Cardiac muscle cell (in vitro differentiated cells and primary cell): Measurements from ENCODE around the gene ZNF281. TPM values are rescaled to one million over a fixed set of nuclear protein-coding genes. Genes with fewer than 3 reads are reported as not detected.
A peak's percentile ranks its signal among the peaks of the same experiment; 100 is the strongest.

Experiments
- DNase-seq, 2 donors: peaks; one replicate each; pipeline versions ENCODE4 v3.0.0 to v3.0.0-alpha.2; 2010 to 2017; ENCODE audit warnings: low read depth in 1 of 2, low spot score in 1 of 2
- H3K27ac ChIP-seq: fragments of 200-600 bp; sonication (generic); 2 replicates; pipeline ENCODE4 v1.5.1; 2016
- H3K27me3 ChIP-seq: fragments of 200-600 bp; sonication (generic); 2 replicates; pipeline ENCODE4 v1.6.0; 2016; ENCODE audit warnings: control low read depth
- H3K36me3 ChIP-seq: fragments of 200-600 bp; sonication (generic); 2 replicates; pipeline ENCODE4 v1.5.1; 2016; ENCODE audit warnings: control low read depth
- H3K4me1 ChIP-seq: fragments of 200-600 bp; sonication (generic); 2 replicates; pipeline ENCODE4 v1.8.1; 2017; ENCODE audit warnings: low read depth, mild to moderate bottlenecking, mixed run types
- H3K4me3 ChIP-seq: fragments of 200-600 bp; sonication (generic); 2 replicates; pipeline ENCODE4 v1.5.1; 2016; ENCODE audit warnings: mild to moderate bottlenecking
- H3K9me3 ChIP-seq: fragments of 200-600 bp; sonication (generic); 2 replicates; pipeline ENCODE4 v1.5.1; 2017; ENCODE audit warnings: low read depth, mild to moderate bottlenecking, control low read depth
- CTCF ChIP-seq: IDR thresholded peaks from 2 replicates; pipeline ENCODE4 v1.5.1; 2012; ENCODE audit warnings: low read depth, mild to moderate bottlenecking, low read length
- polyA plus RNA-seq: library from polyadenylated mRNA; unstranded; fragments of >200 nt; fragmentation: Nextera tagmentation; extraction: Ambion mirVana; gene quantifications from 2 replicates; pipeline ENCODE4 v1.2.1, GENCODE V29; 2016
- total RNA-seq: library from RNA; depleted of rRNA; stranded (reverse); fragments of >200 nt; gene quantifications from 2 replicates; pipeline ENCODE4 v1.2.3, GENCODE V29; 2016

ZNF281 gene
- total and polyA plus RNA-seq, 2 experiments from 2014 or later: 19.8 to 20.4 TPM

GRCh38 chr1:200436436-200436835, 26.6 kb upstream of the ZNF281 start:
- DNase-seq: no peak
- no peaks in the 10 kb centered on the region for H3K9me3 ChIP-seq
- no peaks in the 10 kb centered on the region for H3K36me3 ChIP-seq
- no peak overlapping the region for H3K27ac ChIP-seq
- H3K4me1 ChIP-seq: no peaks in the 10 kb centered on the region
- H3K4me3 ChIP-seq: no peak overlapping the region
- no peaks in the 10 kb centered on the region for H3K27me3 ChIP-seq
- no peak for TF ChIP-seq CTCF

DNA sequence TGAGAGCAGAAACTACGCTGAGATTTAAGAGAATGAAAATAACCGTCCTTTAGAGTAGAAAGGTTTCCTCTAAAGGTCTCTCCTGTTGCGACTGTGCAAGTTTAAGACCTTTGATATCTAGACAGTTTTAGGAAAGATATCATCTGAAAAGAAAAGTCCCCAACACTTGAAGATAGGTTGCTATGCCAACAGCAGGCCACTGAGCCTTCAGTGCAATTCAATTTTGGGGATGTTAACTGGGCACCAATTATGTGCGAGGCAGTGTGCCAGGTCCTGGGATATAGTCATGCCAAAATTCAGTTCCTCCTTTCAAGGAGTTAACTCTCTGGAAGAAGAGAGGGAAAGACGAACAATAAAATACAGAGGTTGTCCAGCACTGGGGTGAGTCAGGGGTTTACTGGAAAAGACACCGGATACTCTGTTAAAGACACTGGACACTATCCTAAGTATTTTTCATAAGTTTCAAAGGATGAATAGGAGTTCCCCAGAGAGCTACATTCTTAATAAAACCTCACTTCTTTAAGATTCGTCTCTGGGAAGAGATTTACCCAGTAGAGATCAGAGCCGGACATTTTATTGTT, 25.5 kb upstream of the ZNF281 start:
- no peak for DNase-seq
- H3K36me3 ChIP-seq: no peaks in the 10 kb centered on the region
- no peak overlapping the region for H3K4me3 ChIP-seq
- H3K4me1 ChIP-seq: peaks cover 1% of the 10 kb centered on the region
- H3K27ac ChIP-seq: no peak overlapping the region
- H3K9me3 ChIP-seq: no peaks in the 10 kb centered on the region
- no peaks in the 10 kb centered on the region for H3K27me3 ChIP-seq
- no peak for TF ChIP-seq CTCF

GRCh38 chr1:200433586-200433985, 23.8 kb upstream of the ZNF281 start:
- Histone ChIP-seq H3K4me1 (peaks cover 11% of the 10 kb centered on the region), H3K4me3 (no peak overlapping the region), H3K9me3 (no peaks in the 10 kb centered on the region), H3K27me3 (no peaks in the 10 kb centered on the region), H3K36me3 (no peaks in the 10 kb centered on the region), H3K27ac (no peak overlapping the region)
- DNase-seq: no peak
- TF ChIP-seq CTCF: no peak

GRCh38 chr1:200432586-200432985, 22.8 kb upstream of the ZNF281 start:
- DNase-seq: no peak
- H3K36me3 ChIP-seq: no peaks in the 10 kb centered on the region
- no peaks in the 10 kb centered on the region for H3K27me3 ChIP-seq
- H3K9me3 ChIP-seq: no peaks in the 10 kb centered on the region
- H3K27ac ChIP-seq: no peak overlapping the region
- H3K4me3 ChIP-seq: no peak overlapping the region
- peaks cover 11% of the 10 kb centered on the region for H3K4me1 ChIP-seq
- no peak for TF ChIP-seq CTCF

- H3K27me3 ChIP-seq: no peaks in the 10 kb centered on the region
- no peaks in the 10 kb centered on the region for H3K36me3 ChIP-seq
- no peak for TF ChIP-seq CTCF
- H3K4me3 ChIP-seq: no peak overlapping the region
- H3K9me3 ChIP-seq: no peaks in the 10 kb centered on the region
- peak overlapping the region; percentile 45 for H3K27ac ChIP-seq
- H3K4me1 ChIP-seq: peaks cover 11% of the 10 kb centered on the region
- peak in 1 of 2 donors; percentile 92 for DNase-seq
Measured at GRCh38 chr1:200429221-200429751, 19.4 kb upstream of the ZNF281 start.
